CD4-positive, alpha-beta T cell (primary cell): ENCODE measurements around the gene FGF8. TPM values are rescaled to one million over a fixed set of nuclear protein-coding genes. Genes with fewer than 3 reads are reported as not detected.

Experiments used
- ATAC-seq: fragments of 200-7000 bp; cut with Tn5 transposase; one replicate; pipeline ENCODE4 v1.10.0; 2022; ENCODE audit warnings: mild to moderate bottlenecking; ENCODE audit not compliant: poor library complexity
- CTCF ChIA-PET: fragments of 350-600 bp; sonication (Branson Sonifier 250); formaldehyde crosslinking; loops from one replicate; lab custom pipeline; 2021; ENCODE audit warnings: antibody characterized with exemption, inconsistent platforms; lab: Charles Lee
- POLR2A ChIA-PET: fragments of 350-600 bp; sonication (Branson Sonifier 250); formaldehyde crosslinking; loops from one replicate; lab custom pipeline; 2021; ENCODE audit warnings: antibody characterized with exemption, inconsistent platforms; lab: Charles Lee
- DNase-seq, 14 experiments: peaks; one replicate each; pipeline ENCODE4 v3.0.0-alpha.2; 2013 to 2020; ENCODE audit warnings: mixed read lengths in 2 of 14
- H3K27ac ChIP-seq, 2 donors: one replicate each; pipeline versions ENCODE4 v1.5.1 to v1.7.0; 2013; ENCODE audit warnings: low read length in 2 of 2, low read depth in 1 of 2, mild to moderate bottlenecking in 1 of 2
- H3K27me3 ChIP-seq, 2 experiments: 1 replicate in 1 of 2; 2 replicates in 1 of 2; pipeline versions ENCODE4 v1.6.1 to v1.7.0; 2013; ENCODE audit warnings: low read length in 2 of 2, control low read depth in 1 of 2, mild to moderate bottlenecking in 1 of 2, moderate library complexity in 1 of 2; ENCODE audit not compliant: insufficient read depth in 2 of 2, control insufficient read depth in 1 of 2
- H3K36me3 ChIP-seq: one replicate; pipeline ENCODE4 v1.6.1; 2013; ENCODE audit warnings: low read length, control low read depth; ENCODE audit not compliant: insufficient read depth
- H3K4me1 ChIP-seq: one replicate; pipeline ENCODE4 v1.6.1; 2013; ENCODE audit warnings: low read length, control low read depth; ENCODE audit not compliant: insufficient read depth
- H3K4me3 ChIP-seq: one replicate; pipeline ENCODE4 v1.5.1; 2013; ENCODE audit warnings: mild to moderate bottlenecking, low read length, moderate library complexity
- H3K9me3 ChIP-seq, 2 experiments: 1 replicate in 1 of 2; 2 replicates in 1 of 2; pipeline versions ENCODE4 v1.6.1 to v1.7.0; 2013; ENCODE audit warnings: low read length in 2 of 2, mild to moderate bottlenecking in 2 of 2, control low read depth in 1 of 2, moderate library complexity in 1 of 2; ENCODE audit not compliant: control insufficient read depth in 1 of 2, insufficient read depth in 1 of 2
- H3K27ac Mint-ChIP-seq: one replicate; pipeline ENCODE4 v1.8.0; 2020; ENCODE audit warnings: mixed read lengths
- H3K27me3 Mint-ChIP-seq: one replicate; pipeline ENCODE4 v1.8.0; 2021; ENCODE audit warnings: mixed read lengths
- H3K36me3 Mint-ChIP-seq: one replicate; pipeline ENCODE4 v1.8.0; 2021; ENCODE audit warnings: low read depth, mixed read lengths
- H3K4me1 Mint-ChIP-seq: one replicate; pipeline ENCODE4 v1.8.0; 2021; ENCODE audit warnings: low read depth, mixed read lengths
- H3K4me3 Mint-ChIP-seq: one replicate; pipeline ENCODE4 v1.8.0; 2020; ENCODE audit warnings: mild to moderate bottlenecking, mixed read lengths
- H3K9me3 Mint-ChIP-seq: one replicate; pipeline ENCODE4 v1.8.0; 2020; ENCODE audit warnings: mixed read lengths
- CTCF ChIP-seq: fragments of 200-600 bp; IDR thresholded peaks from one replicate; pipeline ENCODE4 v1.8.0; 2022; ENCODE audit warnings: antibody characterized with exemption, mild to moderate bottlenecking
- intact Hi-C, 2 experiments: fragments of 100-400 bp; cut with DNase I in 1 of 2; cut with micrococcal nuclease in 1 of 2; formaldehyde crosslinking; loops; one replicate each; pipeline versions ENCODE4 v1.15.1 to v1.9.0; 2023 to 2025; cut with DNase I, micrococcal nuclease
- total RNA-seq, 174 experiments: library from RNA in 2 of 174; stranded (reverse) in 2 of 174; gene quantifications; one replicate each; pipeline ENCODE4 v1.2.3 and lab custom pipeline; 2021 to 2026

Gene FGF8
- total RNA-seq, 2 experiments from 2014 or later, result not detected

- CTCF ChIA-PET, result no interaction called here
- intact Hi-C loops, result no loop called here
- no peak for TF ChIP-seq CTCF
- H3K27ac Mint-ChIP-seq, result no peak overlapping the region
- H3K36me3 Mint-ChIP-seq, result no peaks in the 10 kb centered on the region
- H3K4me3 Mint-ChIP-seq, result no peak overlapping the region
- no peaks in the 10 kb centered on the region for H3K4me1 ChIP-seq
- no peak for DNase-seq
- POLR2A ChIA-PET, result no interaction called here
- no peaks in the 10 kb centered on the region for H3K36me3 ChIP-seq
- H3K4me1 Mint-ChIP-seq, result no peaks in the 10 kb centered on the region
- no peak overlapping the region for H3K4me3 ChIP-seq
- peaks cover 0 to 5% of the 10 kb centered on the region in 2 experiments for H3K27me3 ChIP-seq
- peaks cover 24% of the 10 kb centered on the region for H3K27me3 Mint-ChIP-seq
- ATAC-seq, result no peak
- H3K27ac ChIP-seq, result no peak overlapping the region
- H3K9me3 Mint-ChIP-seq, result no peaks in the 10 kb centered on the region
- H3K9me3 ChIP-seq, result no peaks in the 10 kb centered on the region
These were observed 12.6 kb downstream of the FGF8 start for GRCh38 chr10:101763141-101763846.

GRCh38 chr10:101762736-101763135 lies 13.2 kb downstream of the FGF8 start:
- intact Hi-C loops, result no loop called here

GRCh38 chr10:101761226-101761625 lies 14.7 kb downstream of the FGF8 start:
- Mint-ChIP-seq H3K27me3 (peaks cover 16% of the 10 kb centered on the region), H3K4me1 (no peaks in the 10 kb centered on the region), H3K4me3 (no peak overlapping the region), H3K27ac (no peak overlapping the region), H3K9me3 (no peaks in the 10 kb centered on the region), H3K36me3 (no peaks in the 10 kb centered on the region)
- H3K27ac ChIP-seq, result no peak overlapping the region
- ChIA-PET CTCF (no interaction called here), POLR2A (no interaction called here)
- ATAC-seq, result no peak
- peaks cover 0 to 5% of the 10 kb centered on the region in 2 experiments for H3K27me3 ChIP-seq
- intact Hi-C loops, result no loop called here
- no peak for DNase-seq
- no peak for TF ChIP-seq CTCF
- H3K4me1 ChIP-seq, result no peaks in the 10 kb centered on the region
- H3K9me3 ChIP-seq, result no peaks in the 10 kb centered on the region
- H3K36me3 ChIP-seq, result no peaks in the 10 kb centered on the region
- H3K4me3 ChIP-seq, result no peak overlapping the region

More at GRCh38 chr10:101762736-101763135, 13.2 kb downstream of the FGF8 start:
- Mint-ChIP-seq H3K9me3 (no peaks in the 10 kb centered on the region), H3K36me3 (no peaks in the 10 kb centered on the region), H3K4me1 (no peaks in the 10 kb centered on the region), H3K27me3 (peaks cover 24% of the 10 kb centered on the region), H3K4me3 (no peak overlapping the region), H3K27ac (no peak overlapping the region)
- Histone ChIP-seq H3K27ac (no peak overlapping the region), H3K4me1 (no peaks in the 10 kb centered on the region), H3K36me3 (no peaks in the 10 kb centered on the region), H3K27me3 (peaks cover 0 to 5% of the 10 kb centered on the region in 2 experiments), H3K4me3 (no peak overlapping the region), H3K9me3 (no peaks in the 10 kb centered on the region)
- ChIA-PET CTCF (no interaction called here), POLR2A (no interaction called here)
- ATAC-seq (no peak), DNase-seq (no peak)
- no peak for TF ChIP-seq CTCF
